NB4 (cell line): Measurements from ENCODE around the gene ZBTB11.
"Not testable (repeated sequence)": the region's sequence is repeated elsewhere in the genome, so short reads cannot be mapped to it uniquely, and the experiment has no call there.

Source experiments
- MAX ChIP-seq: IDR thresholded peaks from 2 replicates; pipeline ENCODE4 v1.6.1; 2011; ENCODE audit warnings: low read depth, low read length
- MYC ChIP-seq: IDR thresholded peaks from 2 replicates; pipeline ENCODE4 v1.6.1; 2011; ENCODE audit warnings: low read depth, low read length
- POLR2A ChIP-seq: IDR thresholded peaks from 2 replicates; pipeline ENCODE4 v1.6.1; 2011; ENCODE audit warnings: mild to moderate bottlenecking; ENCODE audit not compliant: insufficient read length; ENCODE audit errors: extremely low read depth
- TF ChIP-seq, protein P1 (sequence below): IDR thresholded peaks from one replicate; pipeline ENCODE4 v1.5.1; 2012; ENCODE audit warnings: low read depth, low read length

GRCh38 chr3:101694836-101695235 is 17.9 kb upstream of the ZBTB11 start:
- TF ChIP-seq, protein P1, sequence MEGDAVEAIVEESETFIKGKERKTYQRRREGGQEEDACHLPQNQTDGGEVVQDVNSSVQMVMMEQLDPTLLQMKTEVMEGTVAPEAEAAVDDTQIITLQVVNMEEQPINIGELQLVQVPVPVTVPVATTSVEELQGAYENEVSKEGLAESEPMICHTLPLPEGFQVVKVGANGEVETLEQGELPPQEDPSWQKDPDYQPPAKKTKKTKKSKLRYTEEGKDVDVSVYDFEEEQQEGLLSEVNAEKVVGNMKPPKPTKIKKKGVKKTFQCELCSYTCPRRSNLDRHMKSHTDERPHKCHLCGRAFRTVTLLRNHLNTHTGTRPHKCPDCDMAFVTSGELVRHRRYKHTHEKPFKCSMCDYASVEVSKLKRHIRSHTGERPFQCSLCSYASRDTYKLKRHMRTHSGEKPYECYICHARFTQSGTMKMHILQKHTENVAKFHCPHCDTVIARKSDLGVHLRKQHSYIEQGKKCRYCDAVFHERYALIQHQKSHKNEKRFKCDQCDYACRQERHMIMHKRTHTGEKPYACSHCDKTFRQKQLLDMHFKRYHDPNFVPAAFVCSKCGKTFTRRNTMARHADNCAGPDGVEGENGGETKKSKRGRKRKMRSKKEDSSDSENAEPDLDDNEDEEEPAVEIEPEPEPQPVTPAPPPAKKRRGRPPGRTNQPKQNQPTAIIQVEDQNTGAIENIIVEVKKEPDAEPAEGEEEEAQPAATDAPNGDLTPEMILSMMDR, result not testable (repeated sequence)
- not testable (repeated sequence) for TF ChIP-seq MAX, POLR2A, MYC
